B cell (primary cell): ENCODE data around the gene KRT84. TPM values are rescaled to one million over a fixed set of nuclear protein-coding genes. Genes with fewer than 3 reads are reported as not detected.

ENCODE experiments used
- ATAC-seq: fragments of 200-7000 bp; cut with Tn5 transposase; one replicate; pipeline ENCODE4 v1.10.0; 2021; ENCODE audit warnings: low read depth, mild to moderate bottlenecking, moderate number of reproducible peaks, moderate library complexity
- CTCF ChIA-PET: fragments of 350-600 bp; sonication (Branson Sonifier 250); formaldehyde crosslinking; loops from one replicate; lab custom pipeline; 2021; ENCODE audit warnings: antibody characterized with exemption, inconsistent platforms; lab: Charles Lee
- POLR2A ChIA-PET: fragments of 350-600 bp; sonication (Branson Sonifier 250); formaldehyde crosslinking; loops from one replicate; lab custom pipeline; 2021; ENCODE audit warnings: antibody characterized with exemption; lab: Charles Lee
- DNase-seq: peaks from one replicate; pipeline ENCODE4 v3.0.0; 2013
- H2AFZ ChIP-seq: 2 replicates; pipeline ENCODE4 v1.6.1; 2012; ENCODE audit warnings: mild to moderate bottlenecking, low read depth, low read length; ENCODE audit not compliant: insufficient read depth, poor library complexity, severe bottlenecking
- H3K27ac ChIP-seq, 2 donors: 1 replicate in 1 of 2; 2 replicates in 1 of 2; pipeline ENCODE4 v1.5.1; 2012 to 2013; ENCODE audit warnings: low read length in 2 of 2, mild to moderate bottlenecking in 2 of 2, moderate library complexity in 1 of 2
- H3K27me3 ChIP-seq, 4 experiments: fragments of 200-600 bp in 1 of 4; sonication (generic) in 1 of 4; replicated peaks in 1 of 4; 1 replicate in 2 of 4; 2 replicates in 2 of 4; pipeline versions ENCODE4 v1.6.1 to v1.7.0; 2013 to 2016; ENCODE audit warnings: low read length in 3 of 4, mild to moderate bottlenecking in 2 of 4, mixed read lengths in 1 of 4, moderate library complexity in 1 of 4; ENCODE audit not compliant: insufficient read depth in 4 of 4, control insufficient read depth in 3 of 4; ENCODE audit errors: control extremely low read depth in 1 of 4
- H3K36me3 ChIP-seq, 2 experiments: replicated peaks in 1 of 2; 1 replicate in 1 of 2; 2 replicates in 1 of 2; pipeline versions ENCODE4 v1.6.1 to v1.7.1; 2013; ENCODE audit warnings: low read length in 1 of 2; ENCODE audit not compliant: insufficient read depth in 2 of 2, control insufficient read depth in 1 of 2; ENCODE audit errors: control extremely low read depth in 1 of 2, extremely low read depth in 1 of 2
- H3K4me1 ChIP-seq, 2 donors: fragments of 200-600 bp in 1 of 2; sonication (generic) in 1 of 2; 1 replicate in 1 of 2; 2 replicates in 1 of 2; pipeline versions ENCODE4 v1.5.1 to v1.6.1; 2013 to 2017; ENCODE audit warnings: low read length in 2 of 2; ENCODE audit not compliant: control insufficient read depth in 2 of 2, insufficient read depth in 2 of 2
- H3K4me2 ChIP-seq: replicated peaks from 2 replicates; pipeline ENCODE3; 2012; ENCODE audit warnings: mild to moderate bottlenecking, low read depth, low read length; ENCODE audit not compliant: poor library complexity, severe bottlenecking
- H3K4me3 ChIP-seq, 5 experiments: fragments of 200-600 bp in 1 of 5; sonication (generic) in 1 of 5; 1 replicate in 3 of 5; 2 replicates in 2 of 5; pipeline versions ENCODE4 v1.5.1 to v1.7.0; 2011 to 2016; ENCODE audit warnings: low read length in 4 of 5, mild to moderate bottlenecking in 4 of 5, low read depth in 2 of 5, control low read depth in 1 of 5, moderate library complexity in 1 of 5; ENCODE audit not compliant: insufficient read depth in 1 of 5; ENCODE audit errors: control extremely low read depth in 1 of 5, extremely low read depth in 1 of 5
- H3K79me2 ChIP-seq: fragments of 200-600 bp; sonication (generic); one replicate; pipeline ENCODE4 v1.6.0; 2016; ENCODE audit warnings: low read length; ENCODE audit not compliant: control insufficient read depth, insufficient read depth
- H3K9ac ChIP-seq: fragments of 200-600 bp; sonication (generic); 2 replicates; pipeline ENCODE4 v1.6.1; 2017; ENCODE audit warnings: mild to moderate bottlenecking, low read length, moderate library complexity
- H3K9me3 ChIP-seq, 3 donors: one replicate each; pipeline versions ENCODE4 v1.6.1 to v1.7.1; 2013; ENCODE audit warnings: low read length in 2 of 3; ENCODE audit not compliant: control insufficient read depth in 2 of 3, insufficient read depth in 1 of 3; ENCODE audit errors: control extremely low read depth in 1 of 3
- H4K20me1 ChIP-seq: 2 replicates; pipeline ENCODE4 v1.6.0; 2012; ENCODE audit warnings: mild to moderate bottlenecking, low read length; ENCODE audit not compliant: insufficient read depth, control insufficient read depth, poor library complexity, severe bottlenecking
- H3K27ac Mint-ChIP-seq: one replicate; pipeline ENCODE4 v1.8.0; 2021; ENCODE audit warnings: mixed read lengths
- H3K27me3 Mint-ChIP-seq: one replicate; pipeline ENCODE4 v1.8.0; 2021; ENCODE audit warnings: mixed read lengths
- H3K4me1 Mint-ChIP-seq: one replicate; pipeline ENCODE4 v1.8.0; 2021; ENCODE audit warnings: mixed read lengths
- H3K4me3 Mint-ChIP-seq: one replicate; pipeline ENCODE4 v1.8.0; 2021; ENCODE audit warnings: mixed read lengths
- H3K9me3 Mint-ChIP-seq: one replicate; pipeline ENCODE4 v1.8.0; 2022; ENCODE audit warnings: mixed read lengths; ENCODE audit not compliant: insufficient read depth
- CTCF ChIP-seq: fragments of 200-600 bp; IDR thresholded peaks from one replicate; pipeline ENCODE4 v1.8.0; 2022; ENCODE audit warnings: antibody characterized with exemption, mild to moderate bottlenecking
- EZH2 ChIP-seq: IDR thresholded peaks from 2 replicates; pipeline ENCODE4 v1.6.1; 2012; ENCODE audit warnings: borderline replicate concordance, low read depth, mild to moderate bottlenecking, moderate library complexity, low read length; ENCODE audit not compliant: insufficient read depth, poor library complexity, severe bottlenecking
- WGBS: methylation state at CpG from one replicate; pipeline ENCODE4 v1.1.5; 2013; ENCODE audit warnings: missing lambda C conversion rate; ENCODE audit not compliant: insufficient coverage; 5-methylcytosine and 5-hydroxymethylcytosine counted together
- intact Hi-C: fragments of 100-400 bp; cut with micrococcal nuclease; formaldehyde crosslinking; loops from one replicate; pipeline ENCODE4 v1.10.0; 2022
- polyA plus RNA-seq: library from polyadenylated mRNA; depleted of rRNA; stranded (reverse); fragments of >200 nt; gene quantifications from 2 replicates; pipeline ENCODE4 v1.2.3, GENCODE V29; 2012
- total RNA-seq, 2 donors: library from RNA; stranded (reverse); fragments of 120-200 nt in 1 of 2; gene quantifications; 1 replicate in 1 of 2; 2 replicates in 1 of 2; pipeline versions ENCODE4 v1.2.3 to v1.2.4, GENCODE V29; 2013 to 2022

KRT84 gene
- total and polyA plus RNA-seq, 2 donors (not counting 1 experiment from before 2014, with no cell fraction given): not detected

DNA sequence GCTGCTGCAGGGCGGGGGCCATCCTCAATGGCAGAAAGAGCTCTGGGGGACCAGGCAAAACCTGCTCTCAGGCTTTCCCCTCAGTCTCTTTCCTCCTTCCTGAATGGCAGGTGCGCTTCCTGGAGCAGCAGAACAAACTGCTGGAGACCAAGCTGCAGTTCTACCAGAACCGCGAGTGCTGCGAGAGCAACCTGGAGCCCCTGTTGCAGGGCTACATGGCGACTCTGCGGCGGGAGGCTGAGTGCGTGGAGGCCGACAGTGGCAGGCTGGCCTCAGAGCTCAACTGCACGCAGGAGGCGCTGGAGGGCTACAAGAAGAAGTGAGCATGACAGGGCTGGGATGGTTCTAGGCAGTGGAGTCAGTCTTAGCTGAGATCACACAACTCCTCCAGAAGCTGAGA lies 41.3 kb downstream of the KRT84 start:
- ATAC-seq: no peak
- H3K4me3 Mint-ChIP-seq: no peak overlapping the region
- no peak overlapping the region for H2AFZ ChIP-seq
- H3K27ac Mint-ChIP-seq: no peak overlapping the region
- ChIA-PET CTCF (no interaction called here), POLR2A (no interaction called here)
- no peak overlapping the region for H3K27ac ChIP-seq
- H3K27me3 ChIP-seq: peaks cover 0 to 7% (median 0%) of the 10 kb centered on the region in 4 experiments
- no peak overlapping the region for H3K4me2 ChIP-seq
- H3K9me3 ChIP-seq: peaks cover 0 to 7% (median 0%) of the 10 kb centered on the region in 3 donors
- peaks cover 11% of the 10 kb centered on the region for H3K27me3 Mint-ChIP-seq
- no peak overlapping the region for H3K9ac ChIP-seq
- no peaks in the 10 kb centered on the region for H3K4me1 Mint-ChIP-seq
- TF ChIP-seq CTCF (no peak), EZH2 (no peak)
- H3K79me2 ChIP-seq: no peaks in the 10 kb centered on the region
- no peaks in the 10 kb centered on the region for H4K20me1 ChIP-seq
- H3K4me1 ChIP-seq: no peaks in the 10 kb centered on the region
- 95% methylated on average over 12 of the region's 12 CpGs for WGBS
- DNase-seq: no peak
- intact Hi-C loops: no loop called here
- H3K36me3 ChIP-seq: no peaks in the 10 kb centered on the region
- no peaks in the 10 kb centered on the region for H3K9me3 Mint-ChIP-seq
- H3K4me3 ChIP-seq: no peak overlapping the region

DNA sequence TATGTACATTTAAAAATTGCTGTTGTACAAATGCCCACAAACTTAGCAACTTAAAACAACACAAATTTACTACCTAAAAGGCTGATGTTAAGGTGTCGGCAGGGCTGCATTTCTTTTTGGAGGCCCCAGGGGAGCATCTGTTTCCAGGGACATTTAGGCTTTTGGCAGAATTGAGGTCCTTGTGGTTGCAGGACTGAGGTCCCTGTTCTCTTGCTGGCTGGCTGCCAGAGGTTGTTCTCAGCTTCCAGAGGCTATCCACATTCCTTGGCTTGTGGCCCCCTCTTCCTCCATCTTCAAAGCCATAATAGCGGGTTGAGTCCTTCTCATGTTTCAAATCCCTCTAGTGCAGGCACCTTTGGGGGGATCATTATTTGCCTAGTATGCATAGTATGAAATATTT lies 41.9 kb downstream of the KRT84 start:
- H3K27me3 ChIP-seq: peaks cover 0 to 7% (median 0%) of the 10 kb centered on the region in 4 experiments
- no CpG with 5 or more reads among the region's 2 CpGs for WGBS
- Mint-ChIP-seq H3K27ac (no peak overlapping the region), H3K4me1 (no peaks in the 10 kb centered on the region), H3K27me3 (peaks cover 13% of the 10 kb centered on the region), H3K4me3 (no peak overlapping the region), H3K9me3 (no peaks in the 10 kb centered on the region)
- H3K36me3 ChIP-seq: no peaks in the 10 kb centered on the region
- H3K79me2 ChIP-seq: no peaks in the 10 kb centered on the region
- H3K9me3 ChIP-seq: peaks cover 0 to 7% (median 0%) of the 10 kb centered on the region in 3 donors
- no peak overlapping the region for H2AFZ ChIP-seq
- H3K4me2 ChIP-seq: no peak overlapping the region
- no peaks in the 10 kb centered on the region for H3K4me1 ChIP-seq
- no peak overlapping the region for H3K4me3 ChIP-seq
- POLR2A ChIA-PET: no interaction called here
- TF ChIP-seq EZH2: no peak
- no peak for TF ChIP-seq CTCF
- intact Hi-C loops: no loop called here
- CTCF ChIA-PET: interaction anchor here (1.7 kb wide), 1 partner anchor 17 kb away, joined by 5 read pairs; no protein-coding TSS in a partner anchor
- no peak overlapping the region for H3K9ac ChIP-seq
- ATAC-seq (no peak), DNase-seq (no peak)
- H4K20me1 ChIP-seq: no peaks in the 10 kb centered on the region
- H3K27ac ChIP-seq: no peak overlapping the region
